NCI-H82 (cell line): ENCODE data around the gene FER.
"Not testable (repeated sequence)": the region's sequence is repeated elsewhere in the genome, so short reads cannot be mapped to it uniquely, and the experiment has no call there.

Experiments
- DNase-seq: peaks from one replicate; lab custom pipeline; 2025; lab: John Stamatoyannopoulos, UW

Gene FER

GRCh38 chr5:109121225-109121624, 373.5 kb downstream of the FER start:
- DNase-seq, result no peak

GRCh38 chr5:109125755-109126429, 378.2 kb downstream of the FER start:
- peak; percentile 2 for DNase-seq

GRCh38 chr5:109126481-109126880, 378.8 kb downstream of the FER start:
- DNase-seq, result no peak

- no peak for DNase-seq
Observed at GRCh38 chr5:109136906-109137305, 389.2 kb downstream of the FER start.

GRCh38 chr5:109141222-109142200, 393.8 kb downstream of the FER start:
- DNase-seq, result peak; percentile 5

- DNase-seq, result no peak
Observed at GRCh38 chr5:109143031-109143430, 395.3 kb downstream of the FER start.

- DNase-seq, result no peak
Observed at GRCh38 chr5:109145139-109145538, 397.4 kb downstream of the FER start.

- DNase-seq, result no peak
Observed at GRCh38 chr5:109146591-109146990, 398.9 kb downstream of the FER start.

- no peak for DNase-seq
Observed at GRCh38 chr5:109152565-109152964, 404.9 kb downstream of the FER start.

- no peak for DNase-seq
Observed at GRCh38 chr5:109155625-109156024, 407.9 kb downstream of the FER start.

- DNase-seq, result no peak
Observed at GRCh38 chr5:109156885-109157284, 409.2 kb downstream of the FER start.

- no peak for DNase-seq
Observed at GRCh38 chr5:109160468-109160867, 412.8 kb downstream of the FER start.

- no peak for DNase-seq
Observed at GRCh38 chr5:109161914-109162683, 414.4 kb downstream of the FER start.

- no peak for DNase-seq
Observed at GRCh38 chr5:109163336-109163735, 415.6 kb downstream of the FER start.

GRCh38 chr5:109164001-109164400, 416.3 kb downstream of the FER start:
- DNase-seq, result no peak

- no peak for DNase-seq
Observed at GRCh38 chr5:109167586-109167985, 419.9 kb downstream of the FER start.

- no peak for DNase-seq
Observed at GRCh38 chr5:109168151-109168550, 420.5 kb downstream of the FER start.

- DNase-seq, result no peak
Observed at GRCh38 chr5:109170629-109171350, 423.1 kb downstream of the FER start.

- DNase-seq, result not testable (repeated sequence)
Observed at GRCh38 chr5:109171437-109172073, 423.9 kb downstream of the FER start.

- no peak for DNase-seq
Observed at GRCh38 chr5:109173036-109173794, 425.5 kb downstream of the FER start.
